Thyroid gland (tissue), 4 donors: ENCODE data around the gene SORCS2.

Source experiments
- POLR2A ChIP-seq, 2 donors: fragments of 450-650 bp; IDR thresholded peaks; one replicate each; pipeline ENCODE4 v1.6.1; 2017; ENCODE audit warnings: antibody characterized with exemption in 2 of 2, mild to moderate bottlenecking in 2 of 2, moderate library complexity in 1 of 2
- TF ChIP-seq, protein P1 (sequence below), 6 experiments: fragments of 200-600 bp in 3 of 6; fragments of 450-650 bp in 3 of 6; sonication (generic) in 3 of 6; IDR thresholded peaks; one replicate each; pipeline ENCODE4 v1.5.1; 2016 to 2019; ENCODE audit warnings: antibody characterized with exemption in 6 of 6, mild to moderate bottlenecking in 2 of 6, inconsistent platforms in 1 of 6, moderate library complexity in 1 of 6

DNA sequence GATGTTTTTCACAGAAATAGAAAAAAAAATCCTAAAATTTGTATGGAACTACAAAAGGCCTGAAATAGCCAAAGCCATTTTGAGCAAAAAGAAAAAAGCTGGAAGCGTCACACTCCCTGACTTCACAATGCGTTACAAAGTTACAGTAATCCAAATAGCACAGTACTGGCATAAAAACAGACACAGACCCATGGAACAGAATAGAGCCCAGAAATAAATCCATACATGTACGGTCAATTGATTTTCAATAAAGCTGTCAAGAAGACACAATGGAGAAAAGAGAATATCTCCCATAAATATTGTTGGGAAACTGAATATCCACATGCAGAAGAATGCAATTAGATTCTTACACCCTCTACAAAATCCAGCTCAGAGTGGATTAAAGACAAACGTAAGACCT is 539.1 kb downstream of the SORCS2 start:
- TF ChIP-seq, protein P1, sequence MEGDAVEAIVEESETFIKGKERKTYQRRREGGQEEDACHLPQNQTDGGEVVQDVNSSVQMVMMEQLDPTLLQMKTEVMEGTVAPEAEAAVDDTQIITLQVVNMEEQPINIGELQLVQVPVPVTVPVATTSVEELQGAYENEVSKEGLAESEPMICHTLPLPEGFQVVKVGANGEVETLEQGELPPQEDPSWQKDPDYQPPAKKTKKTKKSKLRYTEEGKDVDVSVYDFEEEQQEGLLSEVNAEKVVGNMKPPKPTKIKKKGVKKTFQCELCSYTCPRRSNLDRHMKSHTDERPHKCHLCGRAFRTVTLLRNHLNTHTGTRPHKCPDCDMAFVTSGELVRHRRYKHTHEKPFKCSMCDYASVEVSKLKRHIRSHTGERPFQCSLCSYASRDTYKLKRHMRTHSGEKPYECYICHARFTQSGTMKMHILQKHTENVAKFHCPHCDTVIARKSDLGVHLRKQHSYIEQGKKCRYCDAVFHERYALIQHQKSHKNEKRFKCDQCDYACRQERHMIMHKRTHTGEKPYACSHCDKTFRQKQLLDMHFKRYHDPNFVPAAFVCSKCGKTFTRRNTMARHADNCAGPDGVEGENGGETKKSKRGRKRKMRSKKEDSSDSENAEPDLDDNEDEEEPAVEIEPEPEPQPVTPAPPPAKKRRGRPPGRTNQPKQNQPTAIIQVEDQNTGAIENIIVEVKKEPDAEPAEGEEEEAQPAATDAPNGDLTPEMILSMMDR (IDR thresholded peaks at IDR 0.05): no peak
- TF ChIP-seq POLR2A (IDR thresholded peaks at IDR 0.05): no peak
